CD4-positive, alpha-beta T cell (primary cell): Measurements from ENCODE around the gene PRKG1. TPM values are rescaled to one million over a fixed set of nuclear protein-coding genes. Genes with fewer than 3 reads are reported as not detected.

Experiments
- ATAC-seq: fragments of 200-7000 bp; cut with Tn5 transposase; one replicate; pipeline ENCODE4 v1.10.0; 2022; ENCODE audit warnings: mild to moderate bottlenecking; ENCODE audit not compliant: poor library complexity
- CTCF ChIA-PET: fragments of 350-600 bp; sonication (Branson Sonifier 250); formaldehyde crosslinking; loops from one replicate; lab custom pipeline; 2021; ENCODE audit warnings: antibody characterized with exemption, inconsistent platforms; lab: Charles Lee
- POLR2A ChIA-PET: fragments of 350-600 bp; sonication (Branson Sonifier 250); formaldehyde crosslinking; loops from one replicate; lab custom pipeline; 2021; ENCODE audit warnings: antibody characterized with exemption, inconsistent platforms; lab: Charles Lee
- DNase-seq, 14 experiments: peaks; one replicate each; pipeline ENCODE4 v3.0.0-alpha.2; 2013 to 2020; ENCODE audit warnings: mixed read lengths in 2 of 14
- H3K27ac ChIP-seq, 2 donors: one replicate each; pipeline versions ENCODE4 v1.5.1 to v1.7.0; 2013; ENCODE audit warnings: low read length in 2 of 2, low read depth in 1 of 2, mild to moderate bottlenecking in 1 of 2
- H3K27me3 ChIP-seq, 2 experiments: 1 replicate in 1 of 2; 2 replicates in 1 of 2; pipeline versions ENCODE4 v1.6.1 to v1.7.0; 2013; ENCODE audit warnings: low read length in 2 of 2, control low read depth in 1 of 2, mild to moderate bottlenecking in 1 of 2, moderate library complexity in 1 of 2; ENCODE audit not compliant: insufficient read depth in 2 of 2, control insufficient read depth in 1 of 2
- H3K36me3 ChIP-seq: one replicate; pipeline ENCODE4 v1.6.1; 2013; ENCODE audit warnings: low read length, control low read depth; ENCODE audit not compliant: insufficient read depth
- H3K4me1 ChIP-seq: one replicate; pipeline ENCODE4 v1.6.1; 2013; ENCODE audit warnings: low read length, control low read depth; ENCODE audit not compliant: insufficient read depth
- H3K4me3 ChIP-seq: one replicate; pipeline ENCODE4 v1.5.1; 2013; ENCODE audit warnings: mild to moderate bottlenecking, low read length, moderate library complexity
- H3K9me3 ChIP-seq, 2 experiments: 1 replicate in 1 of 2; 2 replicates in 1 of 2; pipeline versions ENCODE4 v1.6.1 to v1.7.0; 2013; ENCODE audit warnings: low read length in 2 of 2, mild to moderate bottlenecking in 2 of 2, control low read depth in 1 of 2, moderate library complexity in 1 of 2; ENCODE audit not compliant: control insufficient read depth in 1 of 2, insufficient read depth in 1 of 2
- H3K27ac Mint-ChIP-seq: one replicate; pipeline ENCODE4 v1.8.0; 2020; ENCODE audit warnings: mixed read lengths
- H3K27me3 Mint-ChIP-seq: one replicate; pipeline ENCODE4 v1.8.0; 2021; ENCODE audit warnings: mixed read lengths
- H3K36me3 Mint-ChIP-seq: one replicate; pipeline ENCODE4 v1.8.0; 2021; ENCODE audit warnings: low read depth, mixed read lengths
- H3K4me1 Mint-ChIP-seq: one replicate; pipeline ENCODE4 v1.8.0; 2021; ENCODE audit warnings: low read depth, mixed read lengths
- H3K4me3 Mint-ChIP-seq: one replicate; pipeline ENCODE4 v1.8.0; 2020; ENCODE audit warnings: mild to moderate bottlenecking, mixed read lengths
- H3K9me3 Mint-ChIP-seq: one replicate; pipeline ENCODE4 v1.8.0; 2020; ENCODE audit warnings: mixed read lengths
- intact Hi-C, 2 experiments: fragments of 100-400 bp; cut with DNase I in 1 of 2; cut with micrococcal nuclease in 1 of 2; formaldehyde crosslinking; loops; one replicate each; pipeline versions ENCODE4 v1.15.1 to v1.9.0; 2023 to 2025; cut with DNase I, micrococcal nuclease
- total RNA-seq, 174 experiments: library from RNA in 2 of 174; stranded (reverse) in 2 of 174; gene quantifications; one replicate each; pipeline ENCODE4 v1.2.3 and lab custom pipeline; 2021 to 2026
- TF ChIP-seq, protein P1 (sequence below): fragments of 200-600 bp; IDR thresholded peaks from one replicate; pipeline ENCODE4 v1.8.0; 2022; ENCODE audit warnings: antibody characterized with exemption, mild to moderate bottlenecking

The PRKG1 gene
- total RNA-seq, 2 experiments from 2014 or later = 0.31 TPM; not detected in 1

DNA sequence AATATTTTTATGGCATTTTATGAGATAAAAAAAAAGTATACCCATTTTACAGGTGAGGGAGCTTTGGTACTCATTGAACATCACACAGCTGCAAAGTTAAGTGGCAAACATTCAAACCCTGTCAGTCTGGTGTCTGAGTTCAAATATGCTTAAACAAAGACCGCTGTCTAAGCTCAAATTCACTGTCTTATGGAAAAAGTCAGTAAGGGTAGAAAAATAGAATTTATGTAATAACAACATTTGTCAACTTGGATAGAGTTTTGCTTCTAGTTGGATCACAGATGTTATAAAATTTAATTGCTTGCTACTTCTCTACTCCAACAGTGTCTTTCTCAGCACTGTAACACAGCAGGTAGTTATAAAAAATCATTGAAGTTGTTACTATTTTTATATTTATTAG, 786.8 kb downstream of the PRKG1 start:
- intact Hi-C loops = no loop called here
- no peaks in the 10 kb centered on the region for H3K36me3 Mint-ChIP-seq
- ChIA-PET POLR2A (no interaction called here), CTCF (no interaction called here)
- H3K4me1 ChIP-seq = no peaks in the 10 kb centered on the region
- ATAC-seq = no peak
- no peaks in the 10 kb centered on the region for H3K36me3 ChIP-seq
- no peak overlapping the region for H3K4me3 ChIP-seq
- no peak for DNase-seq
- no peaks in the 10 kb centered on the region for H3K4me1 Mint-ChIP-seq
- H3K4me3 Mint-ChIP-seq = no peak overlapping the region
- no peak overlapping the region for H3K27ac ChIP-seq
- TF ChIP-seq, protein P1, sequence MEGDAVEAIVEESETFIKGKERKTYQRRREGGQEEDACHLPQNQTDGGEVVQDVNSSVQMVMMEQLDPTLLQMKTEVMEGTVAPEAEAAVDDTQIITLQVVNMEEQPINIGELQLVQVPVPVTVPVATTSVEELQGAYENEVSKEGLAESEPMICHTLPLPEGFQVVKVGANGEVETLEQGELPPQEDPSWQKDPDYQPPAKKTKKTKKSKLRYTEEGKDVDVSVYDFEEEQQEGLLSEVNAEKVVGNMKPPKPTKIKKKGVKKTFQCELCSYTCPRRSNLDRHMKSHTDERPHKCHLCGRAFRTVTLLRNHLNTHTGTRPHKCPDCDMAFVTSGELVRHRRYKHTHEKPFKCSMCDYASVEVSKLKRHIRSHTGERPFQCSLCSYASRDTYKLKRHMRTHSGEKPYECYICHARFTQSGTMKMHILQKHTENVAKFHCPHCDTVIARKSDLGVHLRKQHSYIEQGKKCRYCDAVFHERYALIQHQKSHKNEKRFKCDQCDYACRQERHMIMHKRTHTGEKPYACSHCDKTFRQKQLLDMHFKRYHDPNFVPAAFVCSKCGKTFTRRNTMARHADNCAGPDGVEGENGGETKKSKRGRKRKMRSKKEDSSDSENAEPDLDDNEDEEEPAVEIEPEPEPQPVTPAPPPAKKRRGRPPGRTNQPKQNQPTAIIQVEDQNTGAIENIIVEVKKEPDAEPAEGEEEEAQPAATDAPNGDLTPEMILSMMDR = no peak
- H3K27me3 Mint-ChIP-seq = no peaks in the 10 kb centered on the region
- H3K9me3 Mint-ChIP-seq = no peaks in the 10 kb centered on the region
- H3K9me3 ChIP-seq = no peaks in the 10 kb centered on the region
- H3K27me3 ChIP-seq = no peaks in the 10 kb centered on the region
- no peak overlapping the region for H3K27ac Mint-ChIP-seq

DNA sequence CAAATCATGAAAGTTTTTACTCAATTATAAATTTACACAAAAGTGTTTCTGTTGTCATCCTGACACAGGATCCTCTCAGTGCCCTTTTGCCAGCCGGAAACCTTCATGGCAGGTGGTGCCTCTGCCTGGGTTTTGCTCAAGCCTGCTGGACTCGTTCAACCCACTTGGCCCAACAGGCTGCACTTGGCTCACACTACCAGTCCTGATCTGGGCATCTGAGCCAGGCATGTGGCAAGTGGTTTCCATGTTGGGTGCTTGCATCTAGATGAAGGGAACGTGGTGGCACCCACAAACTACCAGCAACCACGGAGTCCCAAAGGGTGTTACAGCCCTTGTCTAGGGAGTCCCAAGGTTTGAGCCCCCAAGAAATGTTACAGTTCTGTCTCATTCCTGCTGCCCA, 787.4 kb downstream of the PRKG1 start:
- Histone ChIP-seq H3K9me3 (no peaks in the 10 kb centered on the region), H3K27me3 (no peaks in the 10 kb centered on the region), H3K4me1 (no peaks in the 10 kb centered on the region), H3K27ac (no peak overlapping the region), H3K36me3 (no peaks in the 10 kb centered on the region), H3K4me3 (no peak overlapping the region)
- POLR2A ChIA-PET = no interaction called here
- intact Hi-C loops = no loop called here
- H3K27ac Mint-ChIP-seq = no peak overlapping the region
- no peaks in the 10 kb centered on the region for H3K9me3 Mint-ChIP-seq
- CTCF ChIA-PET = no interaction called here
- TF ChIP-seq, protein P1 = no peak
- no peak for DNase-seq
- H3K27me3 Mint-ChIP-seq = no peaks in the 10 kb centered on the region
- H3K4me1 Mint-ChIP-seq = no peaks in the 10 kb centered on the region
- H3K4me3 Mint-ChIP-seq = no peak overlapping the region
- H3K36me3 Mint-ChIP-seq = no peaks in the 10 kb centered on the region
- ATAC-seq = no peak

DNA sequence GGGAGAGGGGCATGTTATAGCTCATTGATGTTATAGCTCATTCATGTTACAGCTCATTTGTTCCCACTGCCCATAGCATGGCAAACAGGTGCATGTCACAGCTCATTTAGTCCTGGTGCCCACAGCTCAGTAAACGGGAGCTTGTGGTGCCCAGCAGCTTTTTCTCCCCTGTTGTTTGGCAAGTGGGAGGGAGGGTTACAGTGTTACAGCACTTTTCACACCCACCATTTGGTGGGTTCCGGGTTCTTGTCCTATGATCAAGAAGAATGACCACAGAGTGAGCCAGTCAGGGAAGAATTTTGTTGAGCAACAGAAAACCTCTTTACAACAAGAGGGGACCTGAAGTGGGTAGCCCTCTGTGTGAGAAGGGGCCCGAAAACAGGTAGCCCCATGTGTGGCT, 787.9 kb downstream of the PRKG1 start:
- no peaks in the 10 kb centered on the region for H3K9me3 ChIP-seq
- Mint-ChIP-seq H3K4me1 (no peaks in the 10 kb centered on the region), H3K9me3 (no peaks in the 10 kb centered on the region), H3K27me3 (no peaks in the 10 kb centered on the region), H3K27ac (no peak overlapping the region), H3K36me3 (no peaks in the 10 kb centered on the region), H3K4me3 (no peak overlapping the region)
- TF ChIP-seq, protein P1 = no peak
- H3K27me3 ChIP-seq = no peaks in the 10 kb centered on the region
- CTCF ChIA-PET = no interaction called here
- POLR2A ChIA-PET = no interaction called here
- no peak overlapping the region for H3K4me3 ChIP-seq
- no peaks in the 10 kb centered on the region for H3K4me1 ChIP-seq
- no peaks in the 10 kb centered on the region for H3K36me3 ChIP-seq
- no peak for ATAC-seq
- no peak for DNase-seq
- intact Hi-C loops = no loop called here
- no peak overlapping the region for H3K27ac ChIP-seq
